K562 (cell line): ENCODE measurements around the gene MCM9. TPM values are rescaled to one million over a fixed set of nuclear protein-coding genes. Genes with fewer than 3 reads are reported as not detected.

Experiments
- CHD7 ChIP-seq: fragments of 200-600 bp; sonication (generic); IDR thresholded peaks from one replicate; pipeline ENCODE4 v1.6.1; 2012; ENCODE audit warnings: mild to moderate bottlenecking, low read depth, low read length, inconsistent platforms
- RBM17 ChIP-seq: fragments of 200-400 bp; formaldehyde crosslinking; IDR thresholded peaks from 2 replicates; pipeline ENCODE4 v1.6.1; 2017; ENCODE audit warnings: low read depth, mild to moderate bottlenecking, low read length, borderline replicate concordance
- ZNF589 ChIP-seq: fragments of 200-800 bp; sonication (Bioruptor generic); IDR thresholded peaks from 2 replicates; pipeline ENCODE4 v1.6.1; 2016; ENCODE audit warnings: low read depth, missing genetic modification characterization, missing compliant biosample characterization
- ZZZ3 ChIP-seq: fragments of 450-650 bp; IDR thresholded peaks from 2 replicates; pipeline ENCODE4 v1.6.1; 2016; ENCODE audit warnings: antibody characterized with exemption, mild to moderate bottlenecking, moderate library complexity
- polyA plus RNA-seq, 8 experiments: library from polyadenylated mRNA; depleted of rRNA in 4 of 8; stranded (reverse) in 5 of 8; unstranded in 3 of 8; fragments of >200 nt; fragmentation: Nextera tagmentation in 2 of 8; fragmentation: Illumina TruSeq in 1 of 8; extraction: Ambion mirVana in 2 of 8; extraction: Trizol in 1 of 8; gene quantifications; 2 replicates each; pipeline versions ENCODE4 v1.2.1 to v1.2.3, GENCODE V29; 2011 to 2014; ENCODE audit warnings: inconsistent platforms in 1 of 8, missing spikeins in 1 of 8
- total RNA-seq, 7 experiments: library from RNA; depleted of rRNA in 6 of 7; stranded (reverse); fragments of >200 nt in 6 of 7; fragmentation: Illumina TruSeq in 2 of 7; extraction: Trizol in 2 of 7; gene quantifications; 2 replicates each; pipeline versions ENCODE4 v1.2.1 to v1.2.3, GENCODE V29; 2011 to 2021; ENCODE audit warnings: low replicate concordance in 1 of 7
- TF ChIP-seq, protein P1 (sequence below), 2 experiments: fragments of 450-650 bp in 1 of 2; sonication (generic) in 1 of 2; formaldehyde crosslinking in 1 of 2; IDR thresholded peaks; 2 replicates each; pipeline versions ENCODE4 v1.7.1 to v1.9.0; 2016 to 2022; ENCODE audit warnings: inconsistent platforms in 1 of 2, mild to moderate bottlenecking in 1 of 2, missing genetic modification reagents in 1 of 2

MCM9 gene
- total and polyA plus RNA-seq, 9 of the 15 experiments (the other 6 are each of a cell fraction or from before 2014, with no cell fraction given) = 4.8 to 16.7 (median 11.6) TPM

DNA sequence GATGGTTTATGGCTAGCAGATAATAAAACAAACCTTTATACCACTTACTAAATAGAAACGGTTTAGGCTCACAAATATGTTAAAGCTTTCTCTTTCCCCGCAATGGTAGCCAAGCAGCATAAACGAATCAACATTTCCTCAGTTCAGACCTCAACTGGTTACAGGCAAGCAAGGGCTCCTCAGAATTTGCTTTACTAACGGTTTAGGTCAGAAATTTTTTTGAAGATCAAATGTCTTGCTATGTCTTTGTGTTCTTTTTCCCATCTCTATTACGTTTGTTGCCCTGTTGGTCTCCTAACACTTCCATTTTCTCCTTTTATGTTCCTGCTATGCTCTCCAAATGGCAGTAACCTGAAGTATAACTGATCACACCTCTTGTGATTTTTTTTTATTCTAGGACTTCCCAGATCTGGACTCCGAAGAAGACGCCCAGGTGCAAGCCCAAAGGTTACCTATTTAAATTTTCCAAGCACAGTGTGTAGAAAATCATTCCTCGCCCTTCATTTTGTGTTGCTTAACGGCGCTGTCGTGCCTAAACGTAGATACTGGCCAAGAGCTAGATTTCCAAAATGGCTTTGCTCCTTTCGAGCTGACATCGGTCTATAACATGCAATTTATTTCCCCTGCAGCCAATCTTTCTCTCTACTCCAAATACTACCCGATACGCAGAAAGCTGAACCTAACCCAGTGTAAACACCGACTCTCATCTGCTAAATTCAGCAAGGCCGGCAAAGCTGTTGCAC, 41.7 kb downstream of the MCM9 start (continued):
- TF ChIP-seq, protein P1, sequence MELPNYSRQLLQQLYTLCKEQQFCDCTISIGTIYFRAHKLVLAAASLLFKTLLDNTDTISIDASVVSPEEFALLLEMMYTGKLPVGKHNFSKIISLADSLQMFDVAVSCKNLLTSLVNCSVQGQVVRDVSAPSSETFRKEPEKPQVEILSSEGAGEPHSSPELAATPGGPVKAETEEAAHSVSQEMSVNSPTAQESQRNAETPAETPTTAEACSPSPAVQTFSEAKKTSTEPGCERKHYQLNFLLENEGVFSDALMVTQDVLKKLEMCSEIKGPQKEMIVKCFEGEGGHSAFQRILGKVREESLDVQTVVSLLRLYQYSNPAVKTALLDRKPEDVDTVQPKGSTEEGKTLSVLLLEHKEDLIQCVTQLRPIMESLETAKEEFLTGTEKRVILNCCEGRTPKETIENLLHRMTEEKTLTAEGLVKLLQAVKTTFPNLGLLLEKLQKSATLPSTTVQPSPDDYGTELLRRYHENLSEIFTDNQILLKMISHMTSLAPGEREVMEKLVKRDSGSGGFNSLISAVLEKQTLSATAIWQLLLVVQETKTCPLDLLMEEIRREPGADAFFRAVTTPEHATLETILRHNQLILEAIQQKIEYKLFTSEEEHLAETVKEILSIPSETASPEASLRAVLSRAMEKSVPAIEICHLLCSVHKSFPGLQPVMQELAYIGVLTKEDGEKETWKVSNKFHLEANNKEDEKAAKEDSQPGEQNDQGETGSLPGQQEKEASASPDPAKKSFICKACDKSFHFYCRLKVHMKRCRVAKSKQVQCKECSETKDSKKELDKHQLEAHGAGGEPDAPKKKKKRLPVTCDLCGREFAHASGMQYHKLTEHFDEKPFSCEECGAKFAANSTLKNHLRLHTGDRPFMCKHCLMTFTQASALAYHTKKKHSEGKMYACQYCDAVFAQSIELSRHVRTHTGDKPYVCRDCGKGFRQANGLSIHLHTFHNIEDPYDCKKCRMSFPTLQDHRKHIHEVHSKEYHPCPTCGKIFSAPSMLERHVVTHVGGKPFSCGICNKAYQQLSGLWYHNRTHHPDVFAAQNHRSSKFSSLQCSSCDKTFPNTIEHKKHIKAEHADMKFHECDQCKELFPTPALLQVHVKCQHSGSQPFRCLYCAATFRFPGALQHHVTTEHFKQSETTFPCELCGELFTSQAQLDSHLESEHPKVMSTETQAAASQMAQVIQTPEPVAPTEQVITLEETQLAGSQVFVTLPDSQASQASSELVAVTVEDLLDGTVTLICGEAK (IDR thresholded peaks at IDR 0.05) = peak; percentile 51
- TF ChIP-seq, protein P1 (CRISPR knock-in tag; IDR thresholded peaks at IDR 0.05) = no peak
- TF ChIP-seq ZZZ3 (no peak), ZNF589 (CRISPR knock-in tag) (peak; percentile 81; the same call in 1 of the 2 replicates), RBM17 (no peak), CHD7 (no peak)
